Endodermal cell (in vitro differentiated cells): ENCODE data around the gene FOXP3. TPM values are rescaled to one million over a fixed set of nuclear protein-coding genes. Genes with fewer than 3 reads are reported as not detected.
A peak's percentile ranks its signal among the peaks of the same experiment; 100 is the strongest.

Experiments
- DNase-seq: peaks from one replicate; pipeline ENCODE4 v3.0.0-alpha.2; 2017
- H3K27ac ChIP-seq: 2 replicates; pipeline ENCODE4 v1.5.1; 2013; ENCODE audit warnings: mild to moderate bottlenecking, low read depth, low read length, moderate library complexity
- H3K27me3 ChIP-seq: 2 replicates; pipeline ENCODE4 v1.6.1; 2013; ENCODE audit warnings: mild to moderate bottlenecking, low read length, moderate library complexity; ENCODE audit not compliant: insufficient read depth, control insufficient read depth, poor library complexity, severe bottlenecking
- H3K36me3 ChIP-seq: 2 replicates; pipeline ENCODE4 v1.7.0; 2013; ENCODE audit warnings: mild to moderate bottlenecking, low read length, moderate library complexity; ENCODE audit not compliant: control insufficient read depth, insufficient read depth
- H3K4me1 ChIP-seq: one replicate; pipeline ENCODE4 v1.7.0; 2013; ENCODE audit warnings: low read length; ENCODE audit not compliant: control insufficient read depth, insufficient read depth
- H3K4me3 ChIP-seq: 2 replicates; pipeline ENCODE4 v1.5.1; 2013; ENCODE audit warnings: mild to moderate bottlenecking, low read length, moderate library complexity
- H3K9ac ChIP-seq: 2 replicates; pipeline ENCODE4 v1.6.1; 2013; ENCODE audit warnings: mild to moderate bottlenecking, low read length, moderate library complexity; ENCODE audit not compliant: poor library complexity, severe bottlenecking; ENCODE audit errors: extremely low read depth
- H3K9me3 ChIP-seq: 2 replicates; pipeline ENCODE4 v1.6.1; 2013; ENCODE audit warnings: mild to moderate bottlenecking, low read length, moderate library complexity; ENCODE audit not compliant: control insufficient read depth
- H3K27ac Mint-ChIP-seq: 2 replicates; pipeline ENCODE4 v1.8.0; 2020; ENCODE audit warnings: mixed read lengths
- H3K27me3 Mint-ChIP-seq: 2 replicates; pipeline ENCODE4 v1.8.0; 2021; ENCODE audit warnings: mild to moderate bottlenecking, mixed read lengths; ENCODE audit not compliant: insufficient read depth
- H3K36me3 Mint-ChIP-seq: 2 replicates; pipeline ENCODE4 v1.8.0; 2020; ENCODE audit warnings: low read depth, mixed read lengths
- H3K4me1 Mint-ChIP-seq: 2 replicates; pipeline ENCODE4 v1.8.0; 2020; ENCODE audit warnings: mixed read lengths
- H3K4me3 Mint-ChIP-seq: 2 replicates; pipeline ENCODE4 v1.8.0; 2020; ENCODE audit warnings: mild to moderate bottlenecking, moderate library complexity, mixed read lengths
- H3K9me3 Mint-ChIP-seq: 2 replicates; pipeline ENCODE4 v1.8.0; 2020; ENCODE audit warnings: mild to moderate bottlenecking, mixed read lengths
- WGBS, 2 experiments: methylation state at CpG; one replicate each; pipeline versions ENCODE4 v1.1.5 to v1.1.7; 2013; ENCODE audit warnings: missing lambda C conversion rate in 2 of 2, mixed read lengths in 1 of 2; ENCODE audit not compliant: insufficient coverage in 1 of 2, insufficient read length in 1 of 2; 5-methylcytosine and 5-hydroxymethylcytosine counted together
- total RNA-seq, 2 donors: library from RNA; stranded (reverse); fragmentation: NEBNext Ultra II Directional in 1 of 2; extraction: Animal tissue kit (Norgen Biotek cat#: 25700) in 1 of 2; gene quantifications; 2 replicates in 1 of 2; 3 replicates in 1 of 2; pipeline ENCODE4 v1.2.1, GENCODE V29; 2021
- TF ChIP-seq, protein P1 (sequence below): fragments of 200-600 bp; sonication (generic); conservative IDR thresholded peaks from 2 replicates; pipeline ENCODE4 v1.5.0; 2021; ENCODE audit warnings: antibody characterized with exemption, mild to moderate bottlenecking

The FOXP3 gene
- total RNA-seq, 2 donors from 2014 or later = 0.53 to 0.77 TPM

- Histone ChIP-seq H3K9ac (peak overlapping the region; percentile 55), H3K27ac (peak overlapping the region; percentile 95), H3K4me3 (peak overlapping the region; percentile 71), H3K27me3 (no peaks in the 10 kb centered on the region), H3K36me3 (no peaks in the 10 kb centered on the region), H3K4me1 (peaks cover 2% of the 10 kb centered on the region), H3K9me3 (no peaks in the 10 kb centered on the region)
- Mint-ChIP-seq H3K27me3 (no peaks in the 10 kb centered on the region), H3K4me3 (peak overlapping the region; percentile 77), H3K36me3 (peaks cover 7% of the 10 kb centered on the region), H3K4me1 (peaks cover 3% of the 10 kb centered on the region), H3K9me3 (peaks cover 69% of the 10 kb centered on the region), H3K27ac (no peak overlapping the region)
- TF ChIP-seq, protein P1, sequence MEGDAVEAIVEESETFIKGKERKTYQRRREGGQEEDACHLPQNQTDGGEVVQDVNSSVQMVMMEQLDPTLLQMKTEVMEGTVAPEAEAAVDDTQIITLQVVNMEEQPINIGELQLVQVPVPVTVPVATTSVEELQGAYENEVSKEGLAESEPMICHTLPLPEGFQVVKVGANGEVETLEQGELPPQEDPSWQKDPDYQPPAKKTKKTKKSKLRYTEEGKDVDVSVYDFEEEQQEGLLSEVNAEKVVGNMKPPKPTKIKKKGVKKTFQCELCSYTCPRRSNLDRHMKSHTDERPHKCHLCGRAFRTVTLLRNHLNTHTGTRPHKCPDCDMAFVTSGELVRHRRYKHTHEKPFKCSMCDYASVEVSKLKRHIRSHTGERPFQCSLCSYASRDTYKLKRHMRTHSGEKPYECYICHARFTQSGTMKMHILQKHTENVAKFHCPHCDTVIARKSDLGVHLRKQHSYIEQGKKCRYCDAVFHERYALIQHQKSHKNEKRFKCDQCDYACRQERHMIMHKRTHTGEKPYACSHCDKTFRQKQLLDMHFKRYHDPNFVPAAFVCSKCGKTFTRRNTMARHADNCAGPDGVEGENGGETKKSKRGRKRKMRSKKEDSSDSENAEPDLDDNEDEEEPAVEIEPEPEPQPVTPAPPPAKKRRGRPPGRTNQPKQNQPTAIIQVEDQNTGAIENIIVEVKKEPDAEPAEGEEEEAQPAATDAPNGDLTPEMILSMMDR = no peak
- 58 to 70% methylated on average over 6 to 64 of the region's 66 CpGs for WGBS, 2 experiments
- no peak for DNase-seq
Measured at GRCh38 chrX:49270249-49270921, 5.9 kb upstream of the FOXP3 start.

DNA sequence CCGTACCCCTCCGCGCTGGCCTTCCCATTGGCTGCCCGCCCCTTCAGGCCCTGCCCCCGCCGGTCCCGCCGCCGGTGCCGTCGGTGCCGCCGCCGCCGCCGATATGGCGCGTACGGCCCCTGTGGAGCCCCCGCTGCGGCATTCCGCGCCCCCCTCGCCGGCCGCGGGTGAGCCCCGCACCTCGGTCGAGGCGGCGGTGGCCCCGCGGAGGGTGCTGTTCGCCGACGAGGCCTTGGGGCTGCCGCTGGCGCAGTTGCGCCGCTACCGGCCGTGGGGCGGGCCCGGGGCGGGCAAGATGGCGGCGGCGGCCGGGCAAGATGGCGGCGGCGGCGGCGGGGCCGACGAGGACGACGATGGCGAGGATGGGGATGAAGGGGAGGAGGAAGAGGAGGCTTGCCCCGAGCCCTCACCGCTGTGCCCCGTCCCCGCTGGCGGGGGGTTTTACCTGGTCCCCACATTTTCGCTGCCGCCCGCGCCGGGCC lies 5.3 kb upstream of the FOXP3 start, which contains the start of gene PPP1R3F:
Gene PPP1R3F, plus strand, starts transcription at position 27 of the 482 bp plus-strand sequence. Its CDS starts 77 bp downstream, at position 104.
- H3K27ac Mint-ChIP-seq = peak within 1 kb of the TSS; percentile 99
- 0% methylated on average over 61 of the region's 70 CpGs; no CpG with 5 or more reads in 1 of the 2 experiments for WGBS, 2 experiments

GRCh38 chrX:49269010-49269766 lies 4.7 kb upstream of the FOXP3 start:
- WGBS, 2 experiments = 0% methylated on average over 7 to 45 of the region's 45 CpGs

More for the DNA sequence above, 5.3 kb upstream of the FOXP3 start, which contains the start of gene PPP1R3F:
- Histone ChIP-seq H3K9ac (peak within 1 kb of the TSS; percentile 77), H3K4me1 (peaks cover 2% of the 10 kb centered on the region), H3K36me3 (no peaks in the 10 kb centered on the region), H3K27ac (peak within 1 kb of the TSS; percentile 95), H3K9me3 (no peaks in the 10 kb centered on the region), H3K27me3 (no peaks in the 10 kb centered on the region), H3K4me3 (peak within 1 kb of the TSS; percentile 85)
- no peak for DNase-seq
- Mint-ChIP-seq H3K4me1 (peaks cover 3% of the 10 kb centered on the region), H3K36me3 (peaks cover 7% of the 10 kb centered on the region), H3K27me3 (no peaks in the 10 kb centered on the region), H3K4me3 (peak within 1 kb of the TSS; percentile 77), H3K9me3 (peaks cover 71% of the 10 kb centered on the region)
- TF ChIP-seq, protein P1 = no peak

More at GRCh38 chrX:49269010-49269766, 4.7 kb upstream of the FOXP3 start:
- Mint-ChIP-seq H3K27me3 (no peaks in the 10 kb centered on the region), H3K4me1 (peaks cover 3% of the 10 kb centered on the region), H3K27ac (peak overlapping the region; percentile 99), H3K4me3 (peak overlapping the region; percentile 77), H3K36me3 (peaks cover 7% of the 10 kb centered on the region), H3K9me3 (peaks cover 70% of the 10 kb centered on the region)
- TF ChIP-seq, protein P1 = no peak
- Histone ChIP-seq H3K27me3 (no peaks in the 10 kb centered on the region), H3K36me3 (no peaks in the 10 kb centered on the region), H3K4me3 (peak overlapping the region; percentile 85), H3K9ac (peak overlapping the region; percentile 77), H3K27ac (peak overlapping the region; percentile 95), H3K4me1 (peaks cover 2% of the 10 kb centered on the region), H3K9me3 (no peaks in the 10 kb centered on the region)
- peak; percentile 97 for DNase-seq
